ENCODE data around the gene PAK1IP1.
A peak's percentile ranks its signal among the peaks of the same experiment; 100 is the strongest.
"Not testable (repeated sequence)": the region's sequence is repeated elsewhere in the genome, so short reads cannot be mapped to it uniquely, and the experiment has no call there.

Gene PAK1IP1, protein sequence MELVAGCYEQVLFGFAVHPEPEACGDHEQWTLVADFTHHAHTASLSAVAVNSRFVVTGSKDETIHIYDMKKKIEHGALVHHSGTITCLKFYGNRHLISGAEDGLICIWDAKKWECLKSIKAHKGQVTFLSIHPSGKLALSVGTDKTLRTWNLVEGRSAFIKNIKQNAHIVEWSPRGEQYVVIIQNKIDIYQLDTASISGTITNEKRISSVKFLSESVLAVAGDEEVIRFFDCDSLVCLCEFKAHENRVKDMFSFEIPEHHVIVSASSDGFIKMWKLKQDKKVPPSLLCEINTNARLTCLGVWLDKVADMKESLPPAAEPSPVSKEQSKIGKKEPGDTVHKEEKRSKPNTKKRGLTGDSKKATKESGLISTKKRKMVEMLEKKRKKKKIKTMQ

DNA sequence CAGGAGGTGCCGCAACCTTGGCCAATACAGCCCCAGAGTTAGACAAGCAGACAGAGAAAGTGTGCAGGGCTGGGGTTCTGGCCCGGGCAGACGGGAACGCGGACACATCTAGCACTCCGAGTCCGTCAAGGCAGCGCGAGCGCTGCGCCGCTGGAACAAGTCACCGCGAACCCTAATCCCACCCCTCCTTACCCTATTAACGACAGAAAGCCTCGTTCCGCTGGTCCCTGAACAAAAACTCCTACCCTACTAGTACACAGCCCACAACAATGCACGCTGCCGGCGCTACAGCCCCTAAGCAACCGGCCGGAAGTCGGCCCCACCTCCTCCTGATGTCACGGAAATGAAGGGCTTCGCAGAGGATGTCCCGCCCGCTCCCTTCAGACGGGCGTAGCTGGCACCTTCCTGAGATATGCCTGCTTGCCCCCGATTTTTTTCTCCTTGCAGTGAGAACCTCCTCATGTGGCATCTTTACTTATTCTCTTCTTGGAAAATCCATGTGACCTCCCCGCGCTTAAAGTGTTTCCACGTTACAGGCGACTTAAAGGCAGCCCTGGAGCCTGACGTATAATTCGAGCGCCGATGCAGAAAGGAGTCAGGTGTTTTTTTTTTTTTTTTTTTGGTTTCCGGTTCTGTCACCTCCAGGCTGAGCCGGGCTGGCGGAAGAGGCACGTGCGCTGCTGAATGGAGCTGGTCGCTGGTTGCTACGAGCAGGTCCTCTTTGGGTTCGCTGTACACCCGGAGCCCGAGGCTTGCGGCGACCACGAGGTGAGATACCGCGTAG lies at the start of gene PAK1IP1, which contains the start of gene C6orf52:
Gene PAK1IP1, plus strand, starts transcription at position 671 of the 784 bp plus-strand sequence. Its CDS starts 14 bp downstream, at position 685.
Gene C6orf52, minus strand, starts transcription at position 315 of the 784 bp plus-strand sequence. CDS start 7,066 bp downstream, outside the sequence.
- DNase-seq = peak; percentile 77 to 90 (median 84)

DNA sequence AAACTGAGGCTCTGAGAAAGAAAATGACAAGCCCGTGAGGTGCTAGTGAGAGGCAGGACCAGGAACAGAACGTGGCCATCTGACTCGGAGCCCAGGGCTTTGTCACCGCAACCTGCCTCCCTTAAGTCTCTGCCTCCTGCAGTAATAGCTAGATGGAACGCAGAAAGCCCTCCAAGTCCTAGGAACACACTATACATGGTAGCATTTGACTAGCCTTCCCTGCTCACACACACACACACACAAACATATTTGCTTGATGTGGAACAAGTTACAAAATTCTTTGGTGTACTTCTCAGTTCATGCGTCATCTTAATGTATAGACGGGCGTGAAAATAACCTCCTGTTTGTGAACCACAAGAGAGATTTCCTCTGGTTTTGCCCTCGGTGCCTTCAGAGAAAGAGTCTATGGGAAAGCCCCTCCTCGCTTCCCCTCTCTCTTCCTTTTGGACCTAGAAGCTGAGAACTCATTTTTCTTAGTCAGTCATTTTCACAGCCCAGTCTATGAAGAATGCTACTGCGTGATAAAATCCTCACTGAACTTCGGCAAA lies 39.2 kb upstream of the PAK1IP1 start:
- DNase-seq = no peak

DNA sequence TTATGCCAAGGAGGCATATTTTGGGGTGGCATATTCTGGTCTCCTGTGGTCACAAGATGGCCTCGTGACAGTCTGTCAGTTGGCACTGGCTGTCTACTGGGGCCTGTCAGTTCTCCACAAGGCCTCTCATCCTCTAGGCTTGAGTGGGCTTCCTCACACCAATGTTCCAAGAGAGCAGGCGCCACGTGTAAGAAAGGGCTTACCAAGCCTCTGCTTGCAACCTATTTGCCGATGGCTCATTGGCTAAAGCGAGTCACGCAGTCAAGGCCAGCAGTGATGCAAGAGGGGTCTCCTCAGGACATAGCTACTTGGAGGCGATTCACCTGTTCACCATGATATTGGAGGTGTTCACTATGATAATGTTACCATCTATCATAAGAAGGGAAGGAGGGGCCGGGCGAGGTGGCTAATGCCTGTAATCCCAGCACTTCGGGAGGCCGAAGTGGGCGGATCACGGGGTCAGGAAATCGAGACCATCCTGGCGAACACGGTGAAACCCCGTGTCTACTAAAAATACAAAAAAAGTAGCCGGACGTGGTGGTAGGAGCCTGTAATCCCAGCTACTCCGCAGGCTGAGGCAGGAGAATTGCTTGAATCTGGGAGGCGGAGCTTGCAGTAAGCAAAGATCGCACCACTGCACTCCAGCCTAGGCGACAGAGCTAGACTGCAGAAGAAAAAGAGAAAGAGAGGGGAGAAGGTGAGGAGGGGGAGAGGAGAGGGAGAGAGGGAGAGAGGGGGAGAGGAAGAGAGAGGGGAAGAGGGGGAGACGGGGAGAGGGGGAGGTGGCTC lies 35.7 kb upstream of the PAK1IP1 start:
- no peak for DNase-seq

DNA sequence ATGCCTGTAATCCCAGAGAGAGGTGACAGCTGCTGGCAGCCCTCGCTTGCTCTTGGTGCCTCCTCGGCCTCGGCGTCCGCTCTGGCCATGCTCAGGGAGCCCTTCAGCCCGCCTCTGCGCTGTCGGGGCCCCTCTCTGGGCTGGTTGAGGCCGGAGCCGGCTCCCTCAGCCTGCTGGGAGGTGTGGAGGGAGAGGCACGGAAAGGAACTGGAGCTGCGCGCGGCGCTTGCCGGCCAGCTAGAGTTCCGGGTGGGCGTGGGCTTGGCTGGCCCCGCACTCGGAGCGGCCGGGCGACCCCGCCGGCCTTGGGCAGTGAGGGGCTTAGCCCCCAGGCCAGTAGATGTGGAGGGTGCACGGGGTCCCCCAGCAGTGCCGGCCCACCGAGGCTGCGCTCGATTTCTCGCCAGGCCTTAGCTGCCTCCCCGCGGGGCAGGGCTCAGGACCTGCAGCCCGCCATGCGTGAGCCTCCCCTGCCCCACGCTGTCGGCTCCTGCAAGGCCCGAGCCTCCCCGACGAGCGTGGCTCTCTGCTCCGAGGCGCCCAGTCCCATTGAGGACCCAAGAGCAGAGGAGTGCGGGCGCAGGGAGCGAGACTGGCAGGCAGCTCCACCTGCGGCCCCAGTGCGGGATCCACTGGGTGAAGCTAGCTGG lies 34.9 kb upstream of the PAK1IP1 start:
- DNase-seq = no peak

DNA sequence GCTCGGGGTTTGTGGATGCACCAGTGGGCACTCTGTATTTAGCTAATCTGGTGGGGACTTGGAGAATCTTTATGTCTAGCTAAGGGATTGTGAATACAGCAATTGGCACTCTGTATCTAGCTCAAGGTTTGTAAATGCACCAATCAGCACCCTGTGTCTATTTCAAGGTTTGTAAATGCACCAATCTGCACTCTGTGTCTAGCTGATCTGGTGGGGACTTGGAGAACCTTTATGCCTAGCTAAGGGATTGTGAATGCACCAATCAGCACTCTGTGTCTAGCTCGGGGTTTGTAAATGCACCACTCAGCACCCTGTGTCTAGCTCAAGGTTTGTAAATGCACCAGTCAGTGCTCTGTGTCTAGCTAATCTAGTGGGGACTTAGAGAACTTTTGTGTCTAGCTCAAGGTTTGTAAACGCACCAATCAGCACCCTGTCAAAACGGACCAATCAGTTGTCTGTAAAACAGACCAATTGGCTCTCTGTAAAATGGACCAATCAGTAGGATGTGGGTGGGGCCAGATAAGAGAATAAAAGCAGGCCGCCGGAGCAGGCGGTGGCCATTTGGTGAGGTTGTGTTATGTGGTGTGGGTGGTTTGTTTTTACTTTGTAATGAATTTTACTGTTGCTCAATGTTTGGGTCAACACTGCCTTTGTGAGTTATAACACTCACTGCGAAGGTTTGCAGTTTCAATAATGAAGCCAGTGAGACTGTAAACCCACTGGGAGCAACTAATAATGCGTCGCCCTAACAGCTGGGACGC lies 34.2 kb upstream of the PAK1IP1 start:
- DNase-seq = not testable (repeated sequence)

DNA sequence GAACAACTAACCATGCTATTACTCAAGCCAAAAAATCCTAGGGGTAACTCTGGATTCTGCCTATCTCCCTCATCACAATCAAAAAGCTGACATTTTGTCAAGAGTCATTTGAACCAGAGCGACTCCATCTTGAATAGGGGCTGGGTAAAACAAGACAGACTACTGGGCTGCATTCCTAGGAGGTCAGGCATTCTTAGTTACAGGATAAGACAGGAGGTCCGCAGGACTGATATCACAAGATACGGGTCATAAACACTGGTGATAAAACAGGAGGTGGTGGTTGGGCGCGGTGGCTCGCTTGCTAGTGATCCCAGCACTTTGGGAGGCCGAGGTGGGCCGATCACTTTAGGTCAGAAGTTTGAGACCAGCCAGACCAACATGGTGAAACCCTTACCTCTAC lies 32.6 kb upstream of the PAK1IP1 start:
- no peak for DNase-seq

DNA sequence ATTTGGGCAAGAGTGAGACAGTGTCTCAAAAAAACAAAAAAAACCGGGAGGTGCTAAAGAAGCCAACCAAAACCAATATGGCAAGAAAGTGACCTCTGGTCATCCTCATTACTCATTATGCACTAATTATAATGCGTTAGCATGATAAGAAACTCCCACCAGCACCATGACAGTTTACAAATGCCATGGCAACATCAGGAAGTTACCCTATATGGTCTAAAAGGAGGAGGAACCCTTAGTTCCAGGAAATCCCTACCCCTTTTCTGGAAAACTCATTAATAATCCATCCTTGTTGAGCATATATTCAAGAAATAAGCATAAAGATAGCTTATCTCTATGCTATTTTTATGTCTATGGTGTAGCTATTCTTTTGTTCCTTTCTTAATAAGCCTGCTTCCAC lies 32.0 kb upstream of the PAK1IP1 start:
- DNase-seq = no peak

DNA sequence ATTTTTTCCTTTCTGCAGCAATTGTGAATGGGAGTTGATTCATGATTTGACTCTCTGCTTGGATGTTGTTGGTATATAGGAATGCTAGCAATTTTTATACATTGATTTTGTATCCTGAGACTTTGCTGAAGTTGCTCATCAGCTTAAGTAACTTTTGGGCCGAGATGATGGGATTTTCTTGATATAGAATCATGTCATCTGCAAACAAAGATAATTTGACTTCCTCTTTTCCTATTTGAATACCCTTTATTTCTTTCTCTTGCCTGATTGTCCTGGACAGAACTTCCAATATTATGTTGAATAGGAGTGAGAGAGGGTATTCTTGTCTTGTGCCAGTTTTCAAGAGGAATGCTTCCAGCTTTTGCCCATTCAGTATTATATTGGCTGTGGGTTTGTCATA lies 29.2 kb upstream of the PAK1IP1 start:
- DNase-seq = not testable (repeated sequence)

DNA sequence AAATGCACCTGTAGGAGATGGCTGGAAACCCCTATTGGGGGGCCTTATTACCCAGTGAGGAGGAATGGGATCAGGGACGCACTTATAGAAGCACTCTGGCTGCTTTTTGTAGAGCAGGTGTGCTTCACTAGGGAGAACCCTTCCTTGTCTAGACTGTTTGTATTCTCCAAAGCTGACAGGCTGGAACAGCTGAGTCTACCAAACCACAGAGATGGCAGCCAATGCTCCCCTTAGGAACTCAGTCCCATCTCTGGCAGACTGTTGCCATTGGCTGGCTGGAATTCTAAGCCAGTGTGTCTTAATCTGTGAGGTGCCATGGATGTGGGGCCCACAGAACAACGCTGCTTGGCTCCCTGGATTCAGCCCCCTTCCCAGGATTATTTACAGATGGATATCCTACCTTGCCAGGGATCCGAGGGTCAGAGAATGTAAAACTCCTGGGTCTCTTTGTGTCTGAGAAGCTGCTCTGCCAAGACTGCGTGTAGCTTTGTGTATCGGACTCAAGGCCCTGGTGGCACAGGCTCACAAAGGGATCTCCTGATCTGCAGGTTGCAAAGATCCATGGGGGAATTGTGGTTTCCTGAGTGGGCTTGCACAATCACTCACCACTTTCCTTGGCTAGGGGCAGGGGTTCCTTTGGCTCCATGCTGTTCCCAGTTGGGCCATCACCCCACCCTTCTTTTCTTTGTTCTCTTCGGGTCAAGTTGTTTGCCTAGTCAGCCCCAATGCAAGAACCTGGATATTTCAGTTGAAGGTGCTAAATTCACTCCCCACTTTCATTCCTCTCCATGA lies 26.4 kb upstream of the PAK1IP1 start:
- no peak for DNase-seq

DNA sequence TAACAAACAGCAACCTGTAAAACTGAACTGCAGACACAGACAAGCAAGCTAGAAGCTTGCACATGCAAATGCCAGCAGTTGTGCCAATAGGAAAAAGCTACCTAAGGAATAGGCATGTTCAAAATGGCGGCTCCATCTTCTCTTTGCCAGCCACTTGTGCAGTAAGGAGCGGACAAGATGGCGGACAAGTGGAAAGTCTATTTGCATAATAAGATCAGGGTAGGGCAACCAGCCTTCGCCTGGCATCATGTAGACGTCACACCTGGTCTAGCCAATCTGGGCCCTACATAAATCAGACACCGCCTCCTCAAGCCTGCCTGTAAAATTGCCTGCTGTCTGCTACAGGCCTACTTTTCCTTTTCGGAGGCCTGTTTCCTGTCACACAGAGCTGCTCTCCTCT lies 18.4 kb upstream of the PAK1IP1 start:
- no peak for DNase-seq

DNA sequence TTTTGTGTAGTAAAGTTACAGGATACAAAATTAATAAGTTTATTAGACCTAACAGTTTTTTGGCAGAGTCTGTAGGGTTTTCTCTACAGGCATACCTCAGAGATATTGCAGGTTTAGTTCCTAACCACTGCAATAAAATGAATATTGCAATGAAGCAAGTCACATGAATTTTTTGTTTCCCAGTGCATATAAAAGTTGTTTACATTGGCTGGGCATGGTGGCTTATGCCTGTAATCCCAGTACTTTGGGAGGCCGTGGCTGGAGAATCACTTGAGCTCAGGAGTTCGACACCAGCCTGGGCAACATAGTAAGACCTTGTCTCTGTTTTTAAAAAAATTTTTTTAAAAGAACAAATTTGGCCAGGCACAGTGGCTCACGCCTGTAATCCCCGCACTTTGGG lies 16.3 kb upstream of the PAK1IP1 start:
- no peak for DNase-seq

DNA sequence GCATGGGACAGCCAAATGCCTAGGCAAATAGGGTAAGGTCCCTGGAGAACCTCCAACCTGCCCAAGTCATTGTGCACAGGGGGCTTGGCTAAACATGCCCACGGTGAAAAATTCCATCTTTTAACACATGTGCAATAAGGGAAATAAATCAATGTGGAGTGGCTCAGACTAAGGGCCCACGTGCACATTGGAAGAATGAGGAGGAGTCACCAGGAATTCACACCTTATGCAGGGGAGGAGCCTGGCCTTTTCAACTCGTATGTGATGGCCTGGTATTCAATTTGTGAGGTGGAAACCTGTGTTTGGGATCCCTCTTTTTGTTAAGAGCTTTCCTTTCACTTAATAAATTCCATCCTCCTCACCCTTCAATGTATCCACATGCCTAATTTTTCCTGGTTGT lies 13.0 kb upstream of the PAK1IP1 start:
- DNase-seq = no peak

DNA sequence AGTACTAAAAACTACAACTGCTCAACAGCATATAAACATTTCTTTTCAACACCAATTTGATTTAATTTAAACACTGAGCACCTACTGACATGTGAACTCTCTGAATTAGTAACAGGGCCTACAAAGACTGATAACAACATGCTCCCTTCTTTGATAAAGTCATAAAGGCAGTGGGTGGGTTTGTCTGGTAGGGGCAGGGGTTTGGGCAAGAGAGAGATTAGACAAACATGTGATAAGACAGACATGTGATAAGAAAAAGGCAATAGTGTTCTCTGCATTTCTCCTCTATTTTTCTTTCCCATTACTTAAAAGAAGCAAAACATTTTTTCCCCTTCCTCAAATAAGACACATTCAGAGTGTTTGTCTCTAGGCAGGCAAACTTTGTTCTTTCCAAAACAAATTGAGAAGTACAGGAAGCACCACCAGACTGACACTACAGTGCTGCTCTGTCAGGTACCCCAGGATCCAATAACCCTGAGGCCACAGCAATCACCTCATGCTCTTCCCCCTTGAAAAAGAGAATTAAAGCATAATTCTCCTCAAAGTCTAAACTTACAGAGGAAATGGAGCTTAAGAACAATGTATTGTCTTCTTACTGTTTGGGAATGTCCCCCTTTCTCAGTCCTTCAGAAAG lies 12.3 kb upstream of the PAK1IP1 start:
- DNase-seq = no peak

DNA sequence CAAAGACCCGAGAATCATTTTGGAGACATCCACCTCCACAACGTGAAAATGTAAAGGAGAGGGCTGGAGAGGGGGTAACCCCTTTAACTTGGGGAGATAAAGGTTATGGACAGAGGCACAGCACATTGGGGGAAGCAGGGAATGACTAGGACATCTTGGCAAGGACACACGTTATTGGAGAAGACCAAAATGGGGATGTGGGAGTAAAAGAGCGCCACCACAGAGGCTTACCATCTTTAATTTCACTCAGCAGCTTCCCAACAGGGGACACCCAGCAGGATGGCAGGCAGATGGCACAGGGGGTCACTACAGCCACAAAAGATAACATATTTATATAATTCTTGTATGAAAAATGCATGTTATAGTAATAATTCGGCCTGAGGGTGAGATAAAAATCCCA lies 10.2 kb upstream of the PAK1IP1 start:
- DNase-seq = no peak

DNA sequence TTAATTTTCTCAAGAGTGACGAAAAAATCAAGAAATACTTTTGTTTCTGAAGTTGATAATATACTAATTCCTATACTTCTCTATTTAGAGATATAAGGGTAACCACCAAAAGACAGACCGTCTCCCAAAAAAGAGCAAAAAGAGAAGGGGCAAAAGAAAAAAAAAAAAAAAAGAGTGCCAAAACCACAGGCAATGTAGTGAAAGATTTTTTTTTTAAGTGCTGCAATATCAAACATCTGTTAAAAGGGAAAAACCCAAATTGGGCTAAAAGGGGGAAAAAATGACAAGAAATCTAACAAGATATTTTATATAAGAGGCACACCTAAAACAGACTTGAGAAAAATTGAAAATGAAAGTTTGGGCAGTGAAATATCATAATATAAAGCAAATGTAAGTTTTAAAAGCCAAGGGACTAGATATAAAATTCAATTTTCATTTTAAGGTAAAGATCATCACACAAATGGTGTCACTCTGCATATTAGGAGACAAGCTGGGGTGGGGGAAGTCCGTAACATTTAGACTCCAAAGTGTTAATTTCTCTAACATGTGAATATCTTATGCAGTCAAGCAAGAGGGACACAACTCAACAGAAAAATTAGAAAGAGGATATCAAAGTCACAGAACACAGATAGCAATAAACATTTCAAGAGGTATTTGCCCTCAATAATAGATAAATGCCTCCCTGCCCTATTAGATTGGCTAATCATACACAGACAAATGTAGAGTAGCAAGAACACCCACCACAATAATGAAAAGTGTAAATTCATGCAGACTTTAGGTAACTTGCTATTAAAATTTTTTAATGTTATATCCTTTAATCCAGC lies 9.5 kb upstream of the PAK1IP1 start:
- DNase-seq = no peak

DNA sequence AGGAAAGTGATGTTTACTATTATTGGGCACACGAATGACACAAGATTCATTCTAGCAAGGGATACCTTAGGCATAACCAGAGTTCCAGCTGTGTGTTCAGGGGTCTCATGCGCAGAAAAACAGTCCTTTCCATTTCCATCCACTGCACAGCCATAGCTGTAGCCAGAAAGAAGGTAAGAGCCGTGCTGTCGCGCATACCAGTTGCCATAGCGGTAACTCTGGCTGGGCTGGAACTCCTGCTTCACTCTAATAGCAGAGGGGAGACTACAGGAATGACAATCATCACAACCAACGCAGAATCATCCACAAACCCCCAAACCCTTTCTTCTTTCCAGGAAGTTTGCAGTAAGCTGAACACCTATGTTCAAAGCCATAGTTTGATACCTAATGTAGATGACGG lies 7.9 kb upstream of the PAK1IP1 start:
- no peak for DNase-seq

DNA sequence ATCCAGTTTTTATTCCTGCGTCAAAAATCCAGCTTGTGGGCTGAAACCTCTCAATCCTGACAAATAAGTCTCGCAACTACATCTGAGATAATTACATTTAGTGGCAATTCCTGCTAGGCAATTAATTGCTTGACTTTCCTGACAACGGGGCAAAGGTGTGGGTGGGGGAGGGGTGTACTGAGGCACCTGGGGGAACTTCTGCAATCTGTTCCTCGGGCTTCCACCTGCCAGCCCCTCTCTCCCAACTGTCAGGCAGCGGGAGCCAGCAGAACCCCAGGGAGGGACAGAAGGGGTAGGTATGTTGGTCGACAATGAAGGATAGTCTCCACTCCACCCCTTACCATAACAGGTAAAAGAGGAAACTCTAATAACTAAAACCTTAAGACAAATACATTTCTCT lies 7.2 kb upstream of the PAK1IP1 start:
- DNase-seq = no peak

DNA sequence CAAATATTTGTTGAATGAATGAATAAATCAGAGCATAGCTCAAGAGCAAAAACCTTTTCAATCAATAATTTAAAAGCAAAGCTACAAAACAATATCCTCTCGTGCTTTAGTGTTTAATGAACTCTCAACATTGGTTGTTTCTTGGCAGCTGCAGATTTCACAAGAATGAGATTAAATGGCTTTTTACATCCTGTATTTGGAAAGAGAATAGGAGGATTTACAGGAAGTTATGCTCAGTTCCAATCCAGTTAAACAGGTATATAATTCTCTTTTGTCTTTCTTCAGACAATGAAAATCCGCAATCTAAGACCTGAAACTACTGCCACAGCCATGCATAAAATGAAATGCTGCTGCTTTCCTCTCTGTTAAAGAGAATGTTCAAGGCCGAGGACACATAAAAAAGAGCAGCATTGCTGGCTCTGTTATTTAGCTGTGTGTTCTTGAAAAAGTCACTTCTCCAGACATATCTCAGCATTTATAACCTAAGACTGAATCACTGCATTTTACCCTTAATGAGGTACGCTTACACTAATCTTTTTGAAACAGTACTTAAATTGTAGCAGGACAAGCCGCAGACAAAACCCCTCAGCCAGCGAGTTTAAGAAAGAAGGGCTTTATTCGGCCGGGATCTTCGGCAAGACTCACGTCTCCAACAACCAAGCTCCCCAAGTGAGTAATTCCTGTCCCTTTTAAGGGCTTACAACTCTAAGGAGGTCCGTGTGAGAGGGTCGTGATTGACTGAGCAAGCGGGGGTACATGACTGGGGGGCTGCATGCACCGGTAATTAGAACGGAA lies 3.9 kb upstream of the PAK1IP1 start:
- no peak for DNase-seq

Data from activated CD4-positive, CD25-positive, alpha-beta regulatory T cell (primary cell).